ENCODE data around the gene PPIF. TPM values are rescaled to one million over a fixed set of nuclear protein-coding genes. Genes with fewer than 3 reads are reported as not detected.

The PPIF gene
- total and polyA plus RNA-seq, 2 donors: 17.4 to 39.4 TPM

DNA sequence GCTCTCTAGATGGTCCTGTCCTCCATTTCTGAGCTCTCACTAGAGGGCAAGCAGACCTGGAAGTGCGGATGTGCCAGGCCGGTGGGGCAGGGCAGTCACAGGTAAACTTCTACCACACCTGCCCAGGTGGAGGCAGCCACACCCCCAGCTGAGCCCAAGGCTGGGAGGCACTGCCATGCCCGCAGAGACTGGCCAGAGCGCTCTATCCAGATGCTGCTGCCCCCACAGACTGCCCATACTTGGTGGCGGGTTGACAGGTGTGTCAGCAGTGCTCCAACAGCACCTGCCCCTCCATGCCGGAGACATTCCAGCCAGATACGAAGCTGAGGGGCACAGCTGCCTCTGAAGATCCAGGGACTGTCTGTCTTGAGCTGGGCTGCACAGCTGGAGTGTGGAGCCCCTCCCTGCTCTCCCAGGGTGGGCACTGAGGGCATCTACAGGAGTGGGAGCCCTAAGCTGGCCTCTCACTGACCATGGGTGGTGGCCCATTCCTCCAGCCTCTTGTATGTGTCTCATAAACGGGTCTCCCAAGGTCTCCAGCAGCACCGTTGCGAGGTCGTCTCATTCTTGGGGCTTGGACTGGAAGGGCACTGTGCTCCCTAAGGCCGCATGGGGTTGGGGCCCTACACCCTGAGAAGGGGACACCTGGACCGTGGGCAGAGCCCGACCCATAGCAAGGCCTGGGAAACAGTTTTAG, 38.2 kb upstream of the PPIF start:
- Histone ChIP-seq H3K27ac (ENCODE audit: low read depth) (no peak overlapping the region), H3K36me3 (ENCODE audit: insufficient read depth) (peaks cover 2% of the 10 kb centered on the region), H3K4me3 (ENCODE audit: low read depth, low read length) (no peak overlapping the region), H3K4me1 (ENCODE audit: insufficient read depth) (no peaks in the 10 kb centered on the region)
- 78% methylated on average over 14 of the region's 14 CpGs for WGBS
- no peak for DNase-seq (ENCODE audit: extremely low spot score)

- Histone ChIP-seq H3K4me1 (ENCODE audit: insufficient read depth) (no peaks in the 10 kb centered on the region), H3K4me3 (ENCODE audit: low read depth, low read length) (no peak overlapping the region), H3K36me3 (ENCODE audit: insufficient read depth) (peaks cover 2% of the 10 kb centered on the region), H3K27ac (ENCODE audit: low read depth) (no peak overlapping the region)
- no peak for DNase-seq (ENCODE audit: extremely low spot score)
- 83% methylated on average over 29 of the region's 29 CpGs for WGBS
These were observed 36.9 kb upstream of the PPIF start for GRCh38 chr10:79310200-79310865.

GRCh38 chr10:79310911-79311573, 36.2 kb upstream of the PPIF start:
- whole genome bisulfite sequencing: 80% methylated on average over 26 of the region's 26 CpGs

GRCh38 chr10:79311581-79312407, 35.5 kb upstream of the PPIF start:
- 76% methylated on average over 15 of the region's 15 CpGs for WGBS
- no peak for DNase-seq (ENCODE audit: extremely low spot score)
- peaks cover 2% of the 10 kb centered on the region for H3K36me3 ChIP-seq (ENCODE audit: insufficient read depth)
- H3K4me1 ChIP-seq (ENCODE audit: insufficient read depth): no peaks in the 10 kb centered on the region
- no peak overlapping the region for H3K4me3 ChIP-seq (ENCODE audit: low read depth, low read length)
- no peak overlapping the region for H3K27ac ChIP-seq (ENCODE audit: low read depth)

More at GRCh38 chr10:79310911-79311573, 36.2 kb upstream of the PPIF start:
- no peak for DNase-seq (ENCODE audit: extremely low spot score)
- Histone ChIP-seq H3K4me3 (ENCODE audit: low read depth, low read length) (no peak overlapping the region), H3K4me1 (ENCODE audit: insufficient read depth) (no peaks in the 10 kb centered on the region), H3K36me3 (ENCODE audit: insufficient read depth) (peaks cover 2% of the 10 kb centered on the region), H3K27ac (ENCODE audit: low read depth) (no peak overlapping the region)

DNA sequence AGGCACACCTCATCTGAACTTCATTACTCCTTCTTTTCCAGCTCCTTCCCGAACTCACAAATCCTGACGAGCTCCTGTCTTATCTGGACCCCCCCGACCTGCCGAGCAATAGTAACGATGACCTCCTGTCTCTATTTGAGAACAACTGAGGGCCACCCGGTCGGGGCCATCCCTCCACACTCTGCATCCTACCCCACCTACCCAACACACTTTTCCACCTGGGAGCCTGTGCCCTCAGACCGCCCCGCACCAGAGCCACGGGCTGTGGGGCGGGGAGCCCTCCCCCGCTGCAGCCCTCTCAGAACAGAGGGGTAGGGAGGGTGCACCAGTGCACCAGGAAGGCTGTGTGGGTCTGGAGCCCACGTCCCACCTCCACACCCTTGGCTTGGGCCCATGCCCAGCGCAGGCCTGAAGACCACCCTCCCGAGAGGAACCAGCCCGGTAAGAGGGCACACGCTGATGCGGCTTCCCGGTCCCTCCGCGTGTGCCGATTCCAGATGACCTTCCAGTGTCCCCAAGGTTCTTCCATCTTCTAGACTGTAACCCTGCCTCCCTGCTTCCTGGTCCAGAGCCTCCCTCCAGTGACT, 34.6 kb upstream of the PPIF start:
- no peak for DNase-seq (ENCODE audit: extremely low spot score)
- H3K4me1 ChIP-seq (ENCODE audit: insufficient read depth): no peaks in the 10 kb centered on the region
- peaks cover 2% of the 10 kb centered on the region for H3K36me3 ChIP-seq (ENCODE audit: insufficient read depth)
- WGBS: 91% methylated on average over 22 of the region's 22 CpGs
- H3K4me3 ChIP-seq (ENCODE audit: low read depth, low read length): no peak overlapping the region
- H3K27ac ChIP-seq (ENCODE audit: low read depth): no peak overlapping the region

- DNase-seq (ENCODE audit: extremely low spot score): no peak
- Histone ChIP-seq H3K4me1 (ENCODE audit: insufficient read depth) (no peaks in the 10 kb centered on the region), H3K27ac (ENCODE audit: low read depth) (no peak overlapping the region), H3K4me3 (ENCODE audit: low read depth, low read length) (no peak overlapping the region), H3K36me3 (ENCODE audit: insufficient read depth) (peaks cover 2% of the 10 kb centered on the region)
- WGBS: 72% methylated on average over 8 of the region's 8 CpGs
These were observed 33.9 kb upstream of the PPIF start for GRCh38 chr10:79313320-79313719.

GRCh38 chr10:79313911-79314439, 33.3 kb upstream of the PPIF start:
- H3K36me3 ChIP-seq (ENCODE audit: insufficient read depth): peaks cover 2% of the 10 kb centered on the region
- H3K4me3 ChIP-seq (ENCODE audit: low read depth, low read length): no peak overlapping the region
- 79% methylated on average over 11 of the region's 11 CpGs for WGBS
- H3K4me1 ChIP-seq (ENCODE audit: insufficient read depth): no peaks in the 10 kb centered on the region
- DNase-seq (ENCODE audit: extremely low spot score): no peak
- H3K27ac ChIP-seq (ENCODE audit: low read depth): no peak overlapping the region

DNA sequence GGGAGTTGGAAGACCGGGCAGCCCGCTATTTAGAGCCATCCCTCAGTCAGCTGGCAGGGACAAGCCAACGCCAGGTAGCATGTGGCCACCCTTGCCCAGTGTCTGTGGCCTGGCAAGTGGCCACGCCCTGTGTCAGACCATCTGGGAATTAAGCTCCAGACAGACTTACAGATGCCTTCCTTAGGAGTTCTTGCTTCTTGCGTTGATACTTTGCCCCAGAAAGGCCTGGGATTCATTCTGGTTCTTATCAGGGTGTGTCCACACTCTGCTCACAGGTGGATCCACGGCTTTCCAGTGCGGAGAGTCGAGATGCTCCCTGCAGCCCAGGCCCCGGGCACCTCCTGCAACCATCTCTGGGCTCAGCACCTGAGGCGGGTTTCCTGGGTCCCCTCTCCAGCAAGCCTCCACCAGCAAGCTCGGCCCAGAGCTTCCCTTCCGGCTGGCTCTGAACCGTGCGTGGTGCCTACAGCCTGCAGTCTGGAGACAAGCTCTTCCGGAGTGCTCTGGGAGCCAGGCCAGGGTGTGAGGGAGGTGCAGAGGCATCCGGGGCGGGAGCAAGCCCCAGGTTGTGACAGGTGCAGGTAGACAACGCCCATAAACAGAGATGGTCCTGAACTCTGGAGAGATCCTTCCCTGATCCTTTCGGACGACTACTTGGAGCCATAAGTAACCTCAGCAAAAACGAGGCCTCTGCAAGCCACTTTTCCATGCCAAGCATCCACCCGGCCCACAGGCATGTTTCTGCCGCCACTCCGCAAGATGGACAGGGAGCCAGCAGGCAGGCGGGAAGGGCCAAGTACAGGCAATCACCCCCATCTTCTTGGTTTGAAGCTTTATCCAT, 32.3 kb upstream of the PPIF start:
- WGBS: 79% methylated on average over 25 of the region's 25 CpGs
- no peak overlapping the region for H3K27ac ChIP-seq (ENCODE audit: low read depth)
- peaks cover 2% of the 10 kb centered on the region for H3K36me3 ChIP-seq (ENCODE audit: insufficient read depth)
- no peak overlapping the region for H3K4me3 ChIP-seq (ENCODE audit: low read depth, low read length)
- no peaks in the 10 kb centered on the region for H3K4me1 ChIP-seq (ENCODE audit: insufficient read depth)
- no peak for DNase-seq (ENCODE audit: extremely low spot score)

- H3K36me3 ChIP-seq (ENCODE audit: insufficient read depth): peaks cover 2% of the 10 kb centered on the region
- DNase-seq (ENCODE audit: extremely low spot score): no peak
- 78% methylated on average over 11 of the region's 11 CpGs for WGBS
- H3K4me1 ChIP-seq (ENCODE audit: insufficient read depth): no peaks in the 10 kb centered on the region
- H3K27ac ChIP-seq (ENCODE audit: low read depth): no peak overlapping the region
- H3K4me3 ChIP-seq (ENCODE audit: low read depth, low read length): no peak overlapping the region
These were observed 31.7 kb upstream of the PPIF start for GRCh38 chr10:79315602-79315920.

GRCh38 chr10:79316671-79317431, 30.4 kb upstream of the PPIF start:
- H3K4me1 ChIP-seq (ENCODE audit: insufficient read depth): no peaks in the 10 kb centered on the region
- no peak overlapping the region for H3K27ac ChIP-seq (ENCODE audit: low read depth)
- no peak overlapping the region for H3K4me3 ChIP-seq (ENCODE audit: low read depth, low read length)
- no peak for DNase-seq (ENCODE audit: extremely low spot score)
- 46% methylated on average over 13 of the region's 13 CpGs for WGBS
- H3K36me3 ChIP-seq (ENCODE audit: insufficient read depth): peaks cover 2% of the 10 kb centered on the region

GRCh38 chr10:79318369-79318768, 28.9 kb upstream of the PPIF start:
- H3K27ac ChIP-seq (ENCODE audit: low read depth): no peak overlapping the region

More at GRCh38 chr10:79318369-79318768, 28.9 kb upstream of the PPIF start:
- Histone ChIP-seq H3K36me3 (ENCODE audit: insufficient read depth) (no peaks in the 10 kb centered on the region), H3K4me3 (ENCODE audit: low read depth, low read length) (no peak overlapping the region), H3K4me1 (ENCODE audit: insufficient read depth) (no peaks in the 10 kb centered on the region)
- WGBS: 91% methylated on average over 5 of the region's 5 CpGs
- no peak for DNase-seq (ENCODE audit: extremely low spot score)

All from urinary bladder (tissue), 4 donors.